GM23338 (cell line): Measurements from ENCODE around the gene SRSF9. TPM values are rescaled to one million over a fixed set of nuclear protein-coding genes. Genes with fewer than 3 reads are reported as not detected.

Experiments used
- ATAC-seq: fragments of 200-7000 bp; cut with Tn5 transposase; 3 replicates; pipeline ENCODE4 v1.9.1; 2020
- DNase-seq: peaks from one replicate; pipeline ENCODE4 v3.0.0-alpha.2; 2015; ENCODE audit warnings: low spot score
- H2AFZ ChIP-seq: fragments of 200-600 bp; sonication (generic); 2 replicates; pipeline ENCODE4 v1.8.0; 2016; ENCODE audit warnings: antibody characterized with exemption, mild to moderate bottlenecking, moderate library complexity
- H3F3A ChIP-seq: fragments of 200-600 bp; sonication (generic); replicated peaks from 2 replicates; pipeline ENCODE4 v1.8.0; 2017; ENCODE audit warnings: antibody characterized with exemption, mixed run types, low read depth
- H3K27ac ChIP-seq: fragments of 200-600 bp; sonication (generic); 2 replicates; pipeline ENCODE4 v1.6.1; 2016; ENCODE audit warnings: low read depth
- H3K27me3 ChIP-seq: fragments of 200-600 bp; sonication (generic); 2 replicates; pipeline ENCODE4 v1.8.0; 2016; ENCODE audit warnings: mild to moderate bottlenecking, mixed run types, moderate library complexity; ENCODE audit not compliant: insufficient read depth
- H3K36me3 ChIP-seq: fragments of 200-600 bp; sonication (generic); 2 replicates; pipeline ENCODE4 v1.8.0; 2016; ENCODE audit warnings: mild to moderate bottlenecking; ENCODE audit not compliant: insufficient read depth
- H3K4me1 ChIP-seq: fragments of 200-600 bp; sonication (generic); 2 replicates; pipeline ENCODE4 v1.8.0; 2016; ENCODE audit warnings: mild to moderate bottlenecking, moderate library complexity; ENCODE audit not compliant: insufficient read depth
- H3K4me2 ChIP-seq: fragments of 200-600 bp; sonication (generic); 2 replicates; pipeline ENCODE4 v1.7.1; 2017; ENCODE audit warnings: mixed run types
- H3K4me3 ChIP-seq: fragments of 200-600 bp; sonication (generic); 2 replicates; pipeline ENCODE4 v1.6.1; 2016; ENCODE audit warnings: mixed run types
- H3K79me2 ChIP-seq: fragments of 200-600 bp; sonication (generic); replicated peaks from 2 replicates; pipeline ENCODE4 v1.8.0; 2017; ENCODE audit warnings: mild to moderate bottlenecking; ENCODE audit not compliant: insufficient read depth
- H3K9me2 ChIP-seq: fragments of 200-600 bp; sonication (generic); 2 replicates; pipeline ENCODE4 v1.8.0; 2017; ENCODE audit not compliant: insufficient read depth
- H4K20me1 ChIP-seq: fragments of 200-600 bp; sonication (generic); replicated peaks from 2 replicates; pipeline ENCODE4 v1.8.0; 2017; ENCODE audit warnings: mild to moderate bottlenecking; ENCODE audit not compliant: insufficient read depth
- H3K27ac Mint-ChIP-seq: 2 replicates; pipeline ENCODE4 v1.8.0; 2020; ENCODE audit warnings: inconsistent platforms, mild to moderate bottlenecking, moderate library complexity, mixed read lengths
- H3K27me3 Mint-ChIP-seq: 3 replicates; pipeline ENCODE4 v1.8.0; 2022; ENCODE audit warnings: low read depth, mild to moderate bottlenecking, moderate library complexity, mixed read lengths, inconsistent platforms; ENCODE audit not compliant: insufficient read depth, poor library complexity
- H3K36me3 Mint-ChIP-seq: 3 replicates; pipeline ENCODE4 v1.8.0; 2021; ENCODE audit warnings: low read depth, mild to moderate bottlenecking, inconsistent platforms, moderate library complexity, mixed read lengths
- H3K4me1 Mint-ChIP-seq: 3 replicates; pipeline ENCODE4 v1.8.0; 2020; ENCODE audit warnings: mild to moderate bottlenecking, inconsistent platforms, mixed read lengths
- H3K4me3 Mint-ChIP-seq: 3 replicates; pipeline ENCODE4 v1.8.0; 2021; ENCODE audit warnings: moderate library complexity, mild to moderate bottlenecking, inconsistent platforms, mixed read lengths
- H3K9me3 Mint-ChIP-seq: 3 replicates; pipeline ENCODE4 v1.8.0; 2020; ENCODE audit warnings: moderate library complexity, mild to moderate bottlenecking, inconsistent platforms, mixed read lengths
- CREB1 ChIP-seq: fragments of 250-450 bp; sonication (Bioruptor Pico); IDR thresholded peaks from 2 replicates; pipeline ENCODE4 v1.5.0; 2020; ENCODE audit warnings: low read depth, mild to moderate bottlenecking, moderate library complexity
- EZH2 ChIP-seq: fragments of 200-600 bp; sonication (generic); IDR thresholded peaks from one replicate; pipeline ENCODE4 v1.8.0; 2017; ENCODE audit warnings: antibody characterized with exemption, mild to moderate bottlenecking, low read depth; ENCODE audit not compliant: unreplicated experiment
- EZH2phosphoT487 ChIP-seq: fragments of 200-600 bp; sonication (generic); IDR thresholded peaks from one replicate; pipeline ENCODE4 v1.8.1; 2018; ENCODE audit warnings: antibody characterized with exemption; ENCODE audit not compliant: unreplicated experiment
- JUNB ChIP-seq: IDR thresholded peaks from one replicate; pipeline ENCODE4 v1.6.1; 2016; ENCODE audit warnings: antibody characterized with exemption; ENCODE audit not compliant: unreplicated experiment
- NANOG ChIP-seq: IDR thresholded peaks from 2 replicates; pipeline ENCODE4 v1.6.1; 2016; ENCODE audit warnings: antibody characterized with exemption, borderline replicate concordance
- POLR2AphosphoS5 ChIP-seq: IDR thresholded peaks from 2 replicates; pipeline ENCODE4 v1.6.1; 2016; ENCODE audit warnings: antibody characterized with exemption, low read depth
- STAT1 ChIP-seq: IDR thresholded peaks from one replicate; pipeline ENCODE4 v1.6.1; 2016; ENCODE audit warnings: antibody characterized with exemption; ENCODE audit not compliant: unreplicated experiment
- ZNF114 ChIP-seq: fragments of 250-450 bp; sonication (Bioruptor Pico); IDR thresholded peaks from 2 replicates; pipeline ENCODE4 v1.5.0; 2020; ENCODE audit warnings: mild to moderate bottlenecking, moderate library complexity
- ZNF331 ChIP-seq: fragments of 250-450 bp; sonication (Bioruptor Pico); IDR thresholded peaks from 2 replicates; pipeline ENCODE4 v1.5.0; 2020; ENCODE audit warnings: low read depth, mild to moderate bottlenecking, moderate library complexity
- polyA plus RNA-seq: library from polyadenylated mRNA; unstranded; fragments of >200 nt; fragmentation: Nextera tagmentation; extraction: Ambion mirVana; gene quantifications from 2 replicates; pipeline ENCODE4 v1.2.1, GENCODE V29; 2016
- total RNA-seq: library from RNA; depleted of rRNA; stranded (reverse); fragments of >200 nt; shearing (Covaris generic); gene quantifications from 2 replicates; pipeline ENCODE4 v1.2.3, GENCODE V29; 2014
- TF ChIP-seq, protein P1 (sequence below): fragments of 250-450 bp; sonication (Bioruptor Pico); IDR thresholded peaks from 2 replicates; pipeline ENCODE4 v1.5.0; 2020; ENCODE audit warnings: mild to moderate bottlenecking, moderate library complexity
- TF ChIP-seq, protein P2 (sequence below): IDR thresholded peaks from one replicate; pipeline ENCODE4 v1.6.1; 2018; ENCODE audit warnings: antibody characterized with exemption; ENCODE audit not compliant: unreplicated experiment
- TF ChIP-seq, protein P3 (sequence below): IDR thresholded peaks from 2 replicates; pipeline ENCODE4 v1.6.1; 2016; ENCODE audit warnings: antibody characterized with exemption
- TF ChIP-seq, protein P4 (sequence below), 2 experiments: fragments of 200-600 bp in 1 of 2; sonication (generic) in 1 of 2; conservative IDR thresholded peaks; 2 replicates each; pipeline versions ENCODE4 v1.5.1 to v1.6.1; 2016 to 2017; ENCODE audit warnings: antibody characterized with exemption in 2 of 2, low read depth in 2 of 2, mild to moderate bottlenecking in 2 of 2, moderate library complexity in 1 of 2

Gene SRSF9
- total and polyA plus RNA-seq, 2 experiments from 2014 or later, result 250 to 481 TPM

DNA sequence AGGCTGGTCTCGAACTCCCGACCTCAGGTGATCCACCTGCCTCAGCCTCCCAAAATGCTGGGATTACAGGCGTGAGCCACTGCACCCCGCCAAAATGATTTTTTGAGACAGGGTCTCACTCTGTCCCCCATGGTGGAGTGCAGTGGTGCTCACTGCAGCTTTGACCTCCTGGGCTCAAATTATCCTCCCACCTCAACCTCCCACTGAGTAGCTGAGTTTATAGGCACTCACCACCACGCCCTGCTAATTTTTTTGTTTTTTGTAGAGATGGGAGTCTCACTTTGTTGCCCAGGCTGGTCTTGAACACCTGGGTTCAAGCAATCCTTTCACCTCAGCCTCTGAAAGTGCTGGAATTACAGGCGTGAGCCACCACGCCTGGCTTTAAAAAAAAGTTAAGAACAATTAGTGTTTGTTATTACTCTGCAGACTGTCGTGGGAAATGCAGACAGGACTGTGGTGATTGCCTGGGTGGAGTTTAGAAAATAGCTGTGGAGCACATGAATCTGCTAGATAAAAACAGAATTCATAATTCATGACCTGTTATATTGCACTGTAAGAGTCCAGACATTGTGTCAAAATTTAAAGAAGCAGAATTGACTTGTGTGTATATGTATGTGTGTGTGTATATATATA, 40.8 kb downstream of the SRSF9 start:
- no peaks in the 10 kb centered on the region for H4K20me1 ChIP-seq
- H3K27ac ChIP-seq, result no peak overlapping the region
- Mint-ChIP-seq H3K9me3 (peaks cover 4% of the 10 kb centered on the region; the same call in 2 of the 3 replicates), H3K36me3 (no peaks in the 10 kb centered on the region), H3K27me3 (peaks cover 9% of the 10 kb centered on the region), H3K4me1 (peaks cover 11% of the 10 kb centered on the region), H3K4me3 (no peak overlapping the region), H3K27ac (no peak overlapping the region)
- H3K4me1 ChIP-seq, result 0 out of 2 replicates have a peak, but pooled peaks cover 4% of the 10 kb centered on the region
- no peak overlapping the region for H2AFZ ChIP-seq
- H3F3A ChIP-seq, result 0 out of 2 replicates have a peak, but pooled peaks cover 2% of the 10 kb centered on the region
- no peaks in the 10 kb centered on the region for H3K36me3 ChIP-seq
- no peak overlapping the region for H3K4me3 ChIP-seq
- H3K79me2 ChIP-seq, result no peaks in the 10 kb centered on the region
- 0 out of 2 replicates have a peak, but pooled peaks cover 2% of the 10 kb centered on the region for H3K9me2 ChIP-seq
- ATAC-seq (no peak), DNase-seq (no peak)
- H3K27me3 ChIP-seq, result no peaks in the 10 kb centered on the region
- TF ChIP-seq EZH2phosphoT487, result no peak
- no peak for TF ChIP-seq EZH2
- TF ChIP-seq POLR2AphosphoS5, result no peak
- TF ChIP-seq, protein P1, sequence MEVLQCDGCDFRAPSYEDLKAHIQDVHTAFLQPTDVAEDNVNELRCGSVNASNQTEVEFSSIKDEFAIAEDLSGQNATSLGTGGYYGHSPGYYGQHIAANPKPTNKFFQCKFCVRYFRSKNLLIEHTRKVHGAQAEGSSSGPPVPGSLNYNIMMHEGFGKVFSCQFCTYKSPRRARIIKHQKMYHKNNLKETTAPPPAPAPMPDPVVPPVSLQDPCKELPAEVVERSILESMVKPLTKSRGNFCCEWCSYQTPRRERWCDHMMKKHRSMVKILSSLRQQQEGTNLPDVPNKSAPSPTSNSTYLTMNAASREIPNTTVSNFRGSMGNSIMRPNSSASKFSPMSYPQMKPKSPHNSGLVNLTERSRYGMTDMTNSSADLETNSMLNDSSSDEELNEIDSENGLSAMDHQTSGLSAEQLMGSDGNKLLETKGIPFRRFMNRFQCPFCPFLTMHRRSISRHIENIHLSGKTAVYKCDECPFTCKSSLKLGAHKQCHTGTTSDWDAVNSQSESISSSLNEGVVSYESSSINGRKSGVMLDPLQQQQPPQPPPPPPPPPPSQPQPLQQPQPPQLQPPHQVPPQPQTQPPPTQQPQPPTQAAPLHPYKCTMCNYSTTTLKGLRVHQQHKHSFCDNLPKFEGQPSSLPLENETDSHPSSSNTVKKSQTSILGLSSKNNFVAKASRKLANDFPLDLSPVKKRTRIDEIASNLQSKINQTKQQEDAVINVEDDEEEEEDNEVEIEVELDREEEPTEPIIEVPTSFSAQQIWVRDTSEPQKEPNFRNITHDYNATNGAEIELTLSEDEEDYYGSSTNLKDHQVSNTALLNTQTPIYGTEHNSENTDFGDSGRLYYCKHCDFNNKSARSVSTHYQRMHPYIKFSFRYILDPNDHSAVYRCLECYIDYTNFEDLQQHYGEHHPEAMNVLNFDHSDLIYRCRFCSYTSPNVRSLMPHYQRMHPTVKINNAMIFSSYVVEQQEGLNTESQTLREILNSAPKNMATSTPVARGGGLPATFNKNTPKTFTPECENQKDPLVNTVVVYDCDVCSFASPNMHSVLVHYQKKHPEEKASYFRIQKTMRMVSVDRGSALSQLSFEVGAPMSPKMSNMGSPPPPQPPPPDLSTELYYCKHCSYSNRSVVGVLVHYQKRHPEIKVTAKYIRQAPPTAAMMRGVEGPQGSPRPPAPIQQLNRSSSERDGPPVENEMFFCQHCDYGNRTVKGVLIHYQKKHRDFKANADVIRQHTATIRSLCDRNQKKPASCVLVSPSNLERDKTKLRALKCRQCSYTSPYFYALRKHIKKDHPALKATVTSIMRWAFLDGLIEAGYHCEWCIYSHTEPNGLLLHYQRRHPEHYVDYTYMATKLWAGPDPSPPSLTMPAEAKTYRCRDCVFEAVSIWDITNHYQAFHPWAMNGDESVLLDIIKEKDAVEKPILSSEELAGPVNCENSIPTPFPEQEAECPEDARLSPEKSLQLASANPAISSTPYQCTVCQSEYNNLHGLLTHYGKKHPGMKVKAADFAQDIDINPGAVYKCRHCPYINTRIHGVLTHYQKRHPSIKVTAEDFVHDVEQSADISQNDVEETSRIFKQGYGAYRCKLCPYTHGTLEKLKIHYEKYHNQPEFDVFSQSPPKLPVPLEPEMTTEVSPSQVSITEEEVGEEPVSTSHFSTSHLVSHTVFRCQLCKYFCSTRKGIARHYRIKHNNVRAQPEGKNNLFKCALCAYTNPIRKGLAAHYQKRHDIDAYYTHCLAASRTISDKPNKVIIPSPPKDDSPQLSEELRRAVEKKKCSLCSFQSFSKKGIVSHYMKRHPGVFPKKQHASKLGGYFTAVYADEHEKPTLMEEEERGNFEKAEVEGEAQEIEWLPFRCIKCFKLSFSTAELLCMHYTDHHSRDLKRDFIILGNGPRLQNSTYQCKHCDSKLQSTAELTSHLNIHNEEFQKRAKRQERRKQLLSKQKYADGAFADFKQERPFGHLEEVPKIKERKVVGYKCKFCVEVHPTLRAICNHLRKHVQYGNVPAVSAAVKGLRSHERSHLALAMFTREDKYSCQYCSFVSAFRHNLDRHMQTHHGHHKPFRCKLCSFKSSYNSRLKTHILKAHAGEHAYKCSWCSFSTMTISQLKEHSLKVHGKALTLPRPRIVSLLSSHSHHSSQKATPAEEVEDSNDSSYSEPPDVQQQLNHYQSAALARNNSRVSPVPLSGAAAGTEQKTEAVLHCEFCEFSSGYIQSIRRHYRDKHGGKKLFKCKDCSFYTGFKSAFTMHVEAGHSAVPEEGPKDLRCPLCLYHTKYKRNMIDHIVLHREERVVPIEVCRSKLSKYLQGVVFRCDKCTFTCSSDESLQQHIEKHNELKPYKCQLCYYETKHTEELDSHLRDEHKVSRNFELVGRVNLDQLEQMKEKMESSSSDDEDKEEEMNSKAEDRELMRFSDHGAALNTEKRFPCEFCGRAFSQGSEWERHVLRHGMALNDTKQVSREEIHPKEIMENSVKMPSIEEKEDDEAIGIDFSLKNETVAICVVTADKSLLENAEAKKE (CRISPR knock-in tag), result no peak
- TF ChIP-seq ZNF114, result no peak
- TF ChIP-seq CREB1, result no peak
- TF ChIP-seq NANOG, result no peak
- TF ChIP-seq, protein P2, sequence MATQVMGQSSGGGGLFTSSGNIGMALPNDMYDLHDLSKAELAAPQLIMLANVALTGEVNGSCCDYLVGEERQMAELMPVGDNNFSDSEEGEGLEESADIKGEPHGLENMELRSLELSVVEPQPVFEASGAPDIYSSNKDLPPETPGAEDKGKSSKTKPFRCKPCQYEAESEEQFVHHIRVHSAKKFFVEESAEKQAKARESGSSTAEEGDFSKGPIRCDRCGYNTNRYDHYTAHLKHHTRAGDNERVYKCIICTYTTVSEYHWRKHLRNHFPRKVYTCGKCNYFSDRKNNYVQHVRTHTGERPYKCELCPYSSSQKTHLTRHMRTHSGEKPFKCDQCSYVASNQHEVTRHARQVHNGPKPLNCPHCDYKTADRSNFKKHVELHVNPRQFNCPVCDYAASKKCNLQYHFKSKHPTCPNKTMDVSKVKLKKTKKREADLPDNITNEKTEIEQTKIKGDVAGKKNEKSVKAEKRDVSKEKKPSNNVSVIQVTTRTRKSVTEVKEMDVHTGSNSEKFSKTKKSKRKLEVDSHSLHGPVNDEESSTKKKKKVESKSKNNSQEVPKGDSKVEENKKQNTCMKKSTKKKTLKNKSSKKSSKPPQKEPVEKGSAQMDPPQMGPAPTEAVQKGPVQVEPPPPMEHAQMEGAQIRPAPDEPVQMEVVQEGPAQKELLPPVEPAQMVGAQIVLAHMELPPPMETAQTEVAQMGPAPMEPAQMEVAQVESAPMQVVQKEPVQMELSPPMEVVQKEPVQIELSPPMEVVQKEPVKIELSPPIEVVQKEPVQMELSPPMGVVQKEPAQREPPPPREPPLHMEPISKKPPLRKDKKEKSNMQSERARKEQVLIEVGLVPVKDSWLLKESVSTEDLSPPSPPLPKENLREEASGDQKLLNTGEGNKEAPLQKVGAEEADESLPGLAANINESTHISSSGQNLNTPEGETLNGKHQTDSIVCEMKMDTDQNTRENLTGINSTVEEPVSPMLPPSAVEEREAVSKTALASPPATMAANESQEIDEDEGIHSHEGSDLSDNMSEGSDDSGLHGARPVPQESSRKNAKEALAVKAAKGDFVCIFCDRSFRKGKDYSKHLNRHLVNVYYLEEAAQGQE, result no peak
- no peak for TF ChIP-seq ZNF331 (CRISPR knock-in tag)
- TF ChIP-seq, protein P3, sequence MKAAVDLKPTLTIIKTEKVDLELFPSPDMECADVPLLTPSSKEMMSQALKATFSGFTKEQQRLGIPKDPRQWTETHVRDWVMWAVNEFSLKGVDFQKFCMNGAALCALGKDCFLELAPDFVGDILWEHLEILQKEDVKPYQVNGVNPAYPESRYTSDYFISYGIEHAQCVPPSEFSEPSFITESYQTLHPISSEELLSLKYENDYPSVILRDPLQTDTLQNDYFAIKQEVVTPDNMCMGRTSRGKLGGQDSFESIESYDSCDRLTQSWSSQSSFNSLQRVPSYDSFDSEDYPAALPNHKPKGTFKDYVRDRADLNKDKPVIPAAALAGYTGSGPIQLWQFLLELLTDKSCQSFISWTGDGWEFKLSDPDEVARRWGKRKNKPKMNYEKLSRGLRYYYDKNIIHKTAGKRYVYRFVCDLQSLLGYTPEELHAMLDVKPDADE, result no peak
- TF ChIP-seq, protein P4, sequence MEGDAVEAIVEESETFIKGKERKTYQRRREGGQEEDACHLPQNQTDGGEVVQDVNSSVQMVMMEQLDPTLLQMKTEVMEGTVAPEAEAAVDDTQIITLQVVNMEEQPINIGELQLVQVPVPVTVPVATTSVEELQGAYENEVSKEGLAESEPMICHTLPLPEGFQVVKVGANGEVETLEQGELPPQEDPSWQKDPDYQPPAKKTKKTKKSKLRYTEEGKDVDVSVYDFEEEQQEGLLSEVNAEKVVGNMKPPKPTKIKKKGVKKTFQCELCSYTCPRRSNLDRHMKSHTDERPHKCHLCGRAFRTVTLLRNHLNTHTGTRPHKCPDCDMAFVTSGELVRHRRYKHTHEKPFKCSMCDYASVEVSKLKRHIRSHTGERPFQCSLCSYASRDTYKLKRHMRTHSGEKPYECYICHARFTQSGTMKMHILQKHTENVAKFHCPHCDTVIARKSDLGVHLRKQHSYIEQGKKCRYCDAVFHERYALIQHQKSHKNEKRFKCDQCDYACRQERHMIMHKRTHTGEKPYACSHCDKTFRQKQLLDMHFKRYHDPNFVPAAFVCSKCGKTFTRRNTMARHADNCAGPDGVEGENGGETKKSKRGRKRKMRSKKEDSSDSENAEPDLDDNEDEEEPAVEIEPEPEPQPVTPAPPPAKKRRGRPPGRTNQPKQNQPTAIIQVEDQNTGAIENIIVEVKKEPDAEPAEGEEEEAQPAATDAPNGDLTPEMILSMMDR (conservative IDR thresholded peaks at IDR 0.05; ENCODE audit: low read depth in 2 of 2), result no peak
- no peak for TF ChIP-seq JUNB
- no peak for TF ChIP-seq STAT1
- no peak overlapping the region for H3K4me2 ChIP-seq
